OCI-LY1 (cell line): ENCODE results near the gene MEAF6.

ENCODE experiments used
- H2AFZ ChIP-seq: fragments of 200-600 bp; sonication (generic), shearing (Covaris generic); 2 replicates; pipeline ENCODE4 v1.6.0; 2014; ENCODE audit warnings: antibody characterized with exemption, mild to moderate bottlenecking, low read length
- H3F3A ChIP-seq: fragments of 200-600 bp; sonication (generic), shearing (Covaris generic); 2 replicates; pipeline ENCODE4 v1.6.0; 2014; ENCODE audit warnings: mild to moderate bottlenecking, antibody characterized with exemption, low read length, moderate library complexity; ENCODE audit not compliant: insufficient read depth
- H3K27ac ChIP-seq: fragments of 200-600 bp; sonication (generic); 2 replicates; pipeline ENCODE4 v1.5.1; 2014; ENCODE audit warnings: low read length, mixed run types, mild to moderate bottlenecking, low read depth; ENCODE audit not compliant: poor library complexity, severe bottlenecking
- H3K27me3 ChIP-seq: fragments of 200-600 bp; sonication (generic); 2 replicates; pipeline ENCODE4 v1.6.0; 2014; ENCODE audit warnings: antibody characterized with exemption, mild to moderate bottlenecking, low read length, moderate library complexity; ENCODE audit not compliant: insufficient read depth
- H3K36me3 ChIP-seq: fragments of 200-600 bp; sonication (generic); 2 replicates; pipeline ENCODE4 v1.6.1; 2014; ENCODE audit warnings: mild to moderate bottlenecking, antibody characterized with exemption, low read length, moderate library complexity, mixed read lengths; ENCODE audit not compliant: insufficient read depth
- H3K4me1 ChIP-seq: fragments of 200-600 bp; sonication (generic); 2 replicates; pipeline ENCODE4 v1.5.1; 2014; ENCODE audit warnings: mild to moderate bottlenecking, low read length, moderate library complexity; ENCODE audit not compliant: insufficient read depth, severe bottlenecking
- H3K4me2 ChIP-seq: fragments of 200-600 bp; sonication (generic), shearing (Covaris generic); 2 replicates; pipeline ENCODE4 v1.6.1; 2014; ENCODE audit warnings: low read length
- H3K4me3 ChIP-seq: fragments of 200-600 bp; sonication (generic); 2 replicates; pipeline ENCODE4 v1.5.1; 2014; ENCODE audit warnings: low read length, low read depth, mild to moderate bottlenecking, mixed read lengths; ENCODE audit not compliant: poor library complexity, severe bottlenecking
- H3K79me2 ChIP-seq: fragments of 200-600 bp; shearing (Covaris generic); 2 replicates; pipeline ENCODE4 v1.6.1; 2016; ENCODE audit warnings: mixed run types, low read length, mixed read lengths; ENCODE audit not compliant: insufficient read depth
- H3K9ac ChIP-seq: fragments of 200-600 bp; sonication (generic), shearing (Covaris generic); 2 replicates; pipeline ENCODE4 v1.6.1; 2014; ENCODE audit warnings: mild to moderate bottlenecking, low read length, mixed read lengths
- H3K9me2 ChIP-seq: fragments of 200-600 bp; sonication (generic), shearing (Covaris generic); 2 replicates; pipeline ENCODE4 v1.6.1; 2014; ENCODE audit warnings: low read depth, mild to moderate bottlenecking, low read length, mixed read lengths
- H3K9me3 ChIP-seq: fragments of 200-600 bp; shearing (Covaris generic); 2 replicates; pipeline ENCODE4 v1.6.1; 2014; ENCODE audit warnings: low read length, mixed read lengths
- H4K20me1 ChIP-seq: fragments of 200-600 bp; sonication (generic), shearing (Covaris generic); 2 replicates; pipeline ENCODE4 v1.6.0; 2016; ENCODE audit warnings: mild to moderate bottlenecking, low read length; ENCODE audit not compliant: insufficient read depth
- EZH2 ChIP-seq: fragments of 200-600 bp; sonication (generic), shearing (Covaris generic); IDR thresholded peaks from 2 replicates; pipeline ENCODE4 v1.8.0; 2017; ENCODE audit warnings: borderline replicate concordance, mixed run types, mild to moderate bottlenecking, antibody characterized with exemption, low read length, moderate library complexity, mixed read lengths
- TF ChIP-seq, protein P1 (sequence below): fragments of 200-600 bp; sonication (generic), shearing (Covaris generic); IDR thresholded peaks from 2 replicates; pipeline ENCODE4 v1.5.1; 2017; ENCODE audit warnings: mild to moderate bottlenecking, antibody characterized with exemption, low read length, moderate library complexity, mixed read lengths

Gene MEAF6

DNA sequence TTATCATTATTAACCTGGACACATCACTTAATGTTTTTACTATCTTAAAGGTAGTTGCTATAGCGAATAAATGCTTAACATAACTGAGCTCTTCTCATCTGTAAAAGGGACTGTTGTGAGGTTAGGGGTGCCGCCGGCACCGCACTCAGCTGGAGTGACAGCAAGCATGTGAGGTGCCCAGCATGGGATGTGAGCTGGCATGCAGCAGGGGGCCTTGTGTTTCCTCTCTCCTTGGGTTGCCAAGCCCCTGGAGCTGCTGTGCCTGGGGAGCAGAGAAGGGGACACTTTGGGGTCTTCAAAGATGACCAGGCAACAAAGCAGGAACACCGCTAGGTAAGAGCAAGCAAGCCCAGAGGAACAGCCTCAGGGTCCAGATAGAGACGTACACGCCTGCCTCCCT is 42.3 kb downstream of the MEAF6 start:
- Histone ChIP-seq H3K27ac (no peak overlapping the region), H3K4me1 (peaks cover 33% of the 10 kb centered on the region)

DNA sequence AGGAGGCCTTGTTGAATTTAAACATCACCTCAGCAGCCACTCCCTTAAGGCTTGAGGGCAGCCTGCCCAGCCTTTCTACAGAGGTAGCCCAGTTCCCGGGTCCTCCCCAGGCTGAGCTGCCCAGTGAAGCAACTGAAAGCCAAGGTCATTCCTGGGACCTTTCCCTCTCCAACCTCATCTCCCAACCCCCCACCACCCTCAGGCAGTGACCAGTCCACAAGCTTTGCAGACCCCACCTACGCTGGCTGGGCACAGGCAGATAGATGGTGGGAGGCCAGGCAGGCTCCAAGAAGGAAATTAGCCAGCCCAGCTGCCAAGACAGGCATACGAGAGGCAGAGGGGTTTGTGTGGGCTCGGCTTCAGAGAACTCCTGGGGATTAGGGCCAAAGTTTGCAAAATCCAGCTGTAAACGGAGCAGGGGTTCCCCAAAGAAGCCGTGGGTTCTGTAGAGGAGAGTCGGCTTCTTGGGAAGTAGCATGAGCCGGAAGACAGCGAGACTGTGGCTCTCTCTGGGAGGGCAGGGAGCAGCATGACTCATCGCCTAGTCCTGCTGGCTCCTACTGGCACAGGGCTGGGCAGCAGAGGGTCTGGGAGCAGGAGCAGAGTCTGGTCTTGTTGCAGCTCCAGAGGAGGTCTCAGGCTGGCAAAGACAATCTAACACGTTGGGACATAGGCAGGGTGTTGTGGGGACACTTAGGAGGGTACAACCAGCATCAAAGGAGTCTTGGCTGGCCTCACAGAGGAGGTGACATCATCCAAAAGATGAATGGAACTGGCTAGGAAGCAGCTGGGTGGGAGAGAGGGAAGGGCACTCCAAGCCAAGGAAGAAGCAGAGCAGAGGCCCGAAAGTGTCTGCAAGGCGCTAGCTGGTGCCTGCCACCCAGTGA is 43.0 kb downstream of the MEAF6 start:
- Histone ChIP-seq H3K9me2 (no peaks in the 10 kb centered on the region), H2AFZ (no peak overlapping the region), H3K4me3 (no peak overlapping the region), H3K27me3 (no peaks in the 10 kb centered on the region), H3K36me3 (peaks cover 11% of the 10 kb centered on the region), H3K9me3 (no peaks in the 10 kb centered on the region), H3K79me2 (peaks cover 8% of the 10 kb centered on the region; the same call in 1 of the 2 replicates), H3K4me1 (peaks cover 26% of the 10 kb centered on the region), H3K27ac (no peak overlapping the region), H3K4me2 (no peak overlapping the region), H3K9ac (no peak overlapping the region), H3F3A (no peaks in the 10 kb centered on the region), H4K20me1 (no peaks in the 10 kb centered on the region)
- TF ChIP-seq, protein P1, sequence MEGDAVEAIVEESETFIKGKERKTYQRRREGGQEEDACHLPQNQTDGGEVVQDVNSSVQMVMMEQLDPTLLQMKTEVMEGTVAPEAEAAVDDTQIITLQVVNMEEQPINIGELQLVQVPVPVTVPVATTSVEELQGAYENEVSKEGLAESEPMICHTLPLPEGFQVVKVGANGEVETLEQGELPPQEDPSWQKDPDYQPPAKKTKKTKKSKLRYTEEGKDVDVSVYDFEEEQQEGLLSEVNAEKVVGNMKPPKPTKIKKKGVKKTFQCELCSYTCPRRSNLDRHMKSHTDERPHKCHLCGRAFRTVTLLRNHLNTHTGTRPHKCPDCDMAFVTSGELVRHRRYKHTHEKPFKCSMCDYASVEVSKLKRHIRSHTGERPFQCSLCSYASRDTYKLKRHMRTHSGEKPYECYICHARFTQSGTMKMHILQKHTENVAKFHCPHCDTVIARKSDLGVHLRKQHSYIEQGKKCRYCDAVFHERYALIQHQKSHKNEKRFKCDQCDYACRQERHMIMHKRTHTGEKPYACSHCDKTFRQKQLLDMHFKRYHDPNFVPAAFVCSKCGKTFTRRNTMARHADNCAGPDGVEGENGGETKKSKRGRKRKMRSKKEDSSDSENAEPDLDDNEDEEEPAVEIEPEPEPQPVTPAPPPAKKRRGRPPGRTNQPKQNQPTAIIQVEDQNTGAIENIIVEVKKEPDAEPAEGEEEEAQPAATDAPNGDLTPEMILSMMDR: no peak
- TF ChIP-seq EZH2: no peak

More for the DNA sequence above, 42.3 kb downstream of the MEAF6 start:
- H3F3A ChIP-seq: no peaks in the 10 kb centered on the region
- H2AFZ ChIP-seq: no peak overlapping the region
- no peak overlapping the region for H3K4me3 ChIP-seq
- TF ChIP-seq, protein P1: no peak
- no peak overlapping the region for H3K9ac ChIP-seq
- H3K9me3 ChIP-seq: no peaks in the 10 kb centered on the region
- no peaks in the 10 kb centered on the region for H4K20me1 ChIP-seq
- H3K9me2 ChIP-seq: no peaks in the 10 kb centered on the region
- H3K27me3 ChIP-seq: no peaks in the 10 kb centered on the region
- no peak overlapping the region for H3K4me2 ChIP-seq
- peaks cover 8% of the 10 kb centered on the region; the same call in 1 of the 2 replicates for H3K79me2 ChIP-seq
- peaks cover 16% of the 10 kb centered on the region for H3K36me3 ChIP-seq

DNA sequence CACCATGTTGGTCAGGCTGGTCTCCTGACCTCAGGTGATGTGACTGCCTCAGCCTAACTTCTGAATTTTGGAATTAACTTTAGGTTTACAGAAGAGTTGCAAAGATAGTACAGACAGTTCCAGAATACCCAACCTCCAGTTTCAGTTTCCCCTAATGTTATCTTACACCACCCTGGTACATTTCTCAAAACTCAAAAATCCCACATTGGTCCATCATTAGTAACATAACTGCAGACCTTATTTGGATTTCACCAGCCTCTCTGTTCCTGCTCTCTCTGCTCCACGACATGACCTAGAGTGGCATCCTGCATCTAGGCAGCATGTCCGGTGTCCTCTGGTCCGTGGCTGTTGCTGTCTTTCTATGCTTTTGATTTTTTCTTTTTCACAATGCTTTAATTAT is 45.2 kb downstream of the MEAF6 start:
- no peaks in the 10 kb centered on the region for H3K27me3 ChIP-seq

More for the DNA sequence above, 45.2 kb downstream of the MEAF6 start:
- Histone ChIP-seq H2AFZ (no peak overlapping the region), H3K79me2 (no peaks in the 10 kb centered on the region), H3K27ac (no peak overlapping the region), H3K9me2 (no peaks in the 10 kb centered on the region), H4K20me1 (no peaks in the 10 kb centered on the region), H3F3A (no peaks in the 10 kb centered on the region), H3K36me3 (no peaks in the 10 kb centered on the region), H3K9ac (no peak overlapping the region), H3K4me2 (no peak overlapping the region), H3K4me1 (peaks cover 11% of the 10 kb centered on the region), H3K9me3 (no peaks in the 10 kb centered on the region), H3K4me3 (no peak overlapping the region)
- TF ChIP-seq, protein P1: no peak
- TF ChIP-seq EZH2: no peak
